WTC11 (cell line): ENCODE data around the gene METTL1. TPM values are rescaled to one million over a fixed set of nuclear protein-coding genes. Genes with fewer than 3 reads are reported as not detected.

Experiments
- ATAC-seq: fragments of 200-7000 bp; cut with Tn5 transposase; 2 replicates; pipeline ENCODE4 v1.10.0; 2021; ENCODE audit warnings: mild to moderate bottlenecking, moderate library complexity
- CTCF ChIA-PET: fragments of 300-600 bp; sonication (Branson Sonifier 250); formaldehyde crosslinking; loops from one replicate; lab custom pipeline; 2021; ENCODE audit warnings: antibody characterized with exemption; lab: Charles Lee
- POLR2A ChIA-PET: fragments of 350-600 bp; sonication (Branson Sonifier 250); formaldehyde crosslinking; loops from one replicate; lab custom pipeline; 2021; ENCODE audit warnings: antibody characterized with exemption; lab: Charles Lee
- DNase-seq: peaks from one replicate; pipeline ENCODE4 v3.0.0; 2021; ENCODE audit warnings: low spot score
- H3K27ac Mint-ChIP-seq: 2 replicates; pipeline ENCODE4 v1.8.0; 2021; ENCODE audit warnings: mixed read lengths
- H3K27me3 Mint-ChIP-seq: 2 replicates; pipeline ENCODE4 v1.8.0; 2021; ENCODE audit warnings: low read depth, mild to moderate bottlenecking, moderate library complexity, mixed read lengths
- H3K36me3 Mint-ChIP-seq: 2 replicates; pipeline ENCODE4 v1.8.0; 2021; ENCODE audit warnings: mixed read lengths
- H3K4me1 Mint-ChIP-seq: 2 replicates; pipeline ENCODE4 v1.8.0; 2022; ENCODE audit warnings: mixed read lengths
- H3K4me3 Mint-ChIP-seq: 2 replicates; pipeline ENCODE4 v1.8.0; 2021; ENCODE audit warnings: mild to moderate bottlenecking, moderate library complexity, mixed read lengths
- H3K9me3 Mint-ChIP-seq: 2 replicates; pipeline ENCODE4 v1.8.0; 2021; ENCODE audit warnings: mixed read lengths
- EMX1 ChIP-seq: fragments of 250-450 bp; sonication (Bioruptor Pico); IDR thresholded peaks from 2 replicates; pipeline ENCODE4 v1.8.0; 2021; ENCODE audit warnings: mild to moderate bottlenecking
- ESRRA ChIP-seq: sonication (generic); formaldehyde crosslinking; IDR thresholded peaks from 2 replicates; pipeline ENCODE4 v1.8.1; 2022; ENCODE audit warnings: mild to moderate bottlenecking, missing genetic modification reagents, borderline replicate concordance
- ETV6 ChIP-seq: sonication (generic); formaldehyde crosslinking; IDR thresholded peaks from 2 replicates; pipeline ENCODE4 v1.8.1; 2022; ENCODE audit warnings: mild to moderate bottlenecking, missing genetic modification reagents
- SMAD3 ChIP-seq: sonication (generic); formaldehyde crosslinking; IDR thresholded peaks from 2 replicates; pipeline ENCODE4 v1.8.0; 2022; ENCODE audit warnings: missing genetic modification reagents, mild to moderate bottlenecking, borderline replicate concordance
- TCF7 ChIP-seq: sonication (generic); formaldehyde crosslinking; IDR thresholded peaks from 2 replicates; pipeline ENCODE4 v1.8.0; 2022; ENCODE audit warnings: mild to moderate bottlenecking, low read depth, missing genetic modification reagents, moderate library complexity
- total RNA-seq: library from RNA; stranded (reverse); gene quantifications from 3 replicates; pipeline ENCODE4 v1.2.3, GENCODE V29; 2021
- TF ChIP-seq, protein P1 (sequence below): fragments of 250-450 bp; sonication (Bioruptor Pico); conservative IDR thresholded peaks from 2 replicates; pipeline ENCODE4 v1.9.0; 2021; ENCODE audit warnings: mild to moderate bottlenecking
- TF ChIP-seq, protein P2 (sequence below): sonication (generic); formaldehyde crosslinking; IDR thresholded peaks from 2 replicates; pipeline ENCODE4 v1.8.1; 2023; ENCODE audit warnings: mild to moderate bottlenecking, missing genetic modification reagents, moderate library complexity
- TF ChIP-seq, protein P3 (sequence below): sonication (generic); formaldehyde crosslinking; IDR thresholded peaks from 2 replicates; pipeline ENCODE4 v1.8.1; 2023; ENCODE audit warnings: mild to moderate bottlenecking, missing genetic modification reagents, borderline replicate concordance
- TF ChIP-seq, protein P4 (sequence below): fragments of 250-450 bp; sonication (Bioruptor Pico); IDR thresholded peaks from 2 replicates; pipeline ENCODE4 v1.8.0; 2021; ENCODE audit warnings: mild to moderate bottlenecking
- TF ChIP-seq, protein P5 (sequence below): sonication (generic); formaldehyde crosslinking; IDR thresholded peaks from 2 replicates; pipeline ENCODE4 v1.8.0; 2022; ENCODE audit warnings: mild to moderate bottlenecking, missing genetic modification reagents
- TF ChIP-seq, protein P6 (sequence below): sonication (generic); formaldehyde crosslinking; IDR thresholded peaks from 2 replicates; pipeline ENCODE4 v1.8.1; 2023; ENCODE audit warnings: mild to moderate bottlenecking, missing genetic modification reagents
- TF ChIP-seq, protein P7 (sequence below): sonication (generic); formaldehyde crosslinking; IDR thresholded peaks from 2 replicates; pipeline ENCODE4 v1.8.0; 2022; ENCODE audit warnings: mild to moderate bottlenecking, missing genetic modification reagents
- TF ChIP-seq, protein P8 (sequence below): sonication (generic); formaldehyde crosslinking; IDR thresholded peaks from 2 replicates; pipeline ENCODE4 v1.8.1; 2022; ENCODE audit warnings: low read depth, mild to moderate bottlenecking, moderate library complexity, missing genetic modification reagents, borderline replicate concordance
- TF ChIP-seq, protein P9 (sequence below): fragments of 250-450 bp; sonication (Bioruptor Pico); IDR thresholded peaks from 2 replicates; pipeline ENCODE4 v1.9.0; 2021; ENCODE audit warnings: mild to moderate bottlenecking

The METTL1 gene
- total RNA-seq, 1 experiment from 2014 or later, result 25.5 TPM

DNA sequence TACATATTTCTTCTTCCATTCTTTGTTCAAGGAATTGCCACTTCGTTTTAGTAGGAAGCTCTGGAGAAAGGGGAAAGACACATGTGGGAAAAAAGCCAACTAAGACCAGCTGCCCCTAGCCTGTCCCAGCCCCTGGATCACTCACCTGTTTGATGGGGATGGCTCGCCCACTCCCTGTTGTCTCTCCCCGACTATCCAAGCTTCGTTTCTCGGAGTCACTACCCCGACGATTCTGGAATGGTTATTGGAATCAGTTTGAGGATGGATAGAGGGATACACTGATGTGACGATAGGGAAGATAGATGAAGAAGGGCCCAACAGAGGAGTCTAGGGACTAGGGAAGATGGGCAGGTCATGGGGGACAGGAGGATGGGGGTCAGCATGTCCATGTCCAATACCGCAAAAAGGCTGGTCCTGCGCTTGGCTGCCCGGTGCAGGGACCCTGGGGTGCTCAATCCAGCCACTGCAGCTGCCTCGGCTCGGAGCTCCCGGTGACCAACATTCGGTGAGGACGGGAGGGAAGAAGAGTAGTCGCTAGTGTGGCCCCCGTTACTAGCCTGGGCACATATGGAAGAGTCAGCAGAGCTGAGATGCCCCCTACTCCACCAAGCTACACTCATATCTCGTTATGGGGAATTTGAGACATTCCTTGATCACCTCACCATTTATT is 40.4 kb downstream of the METTL1 start (continued):
- TF ChIP-seq, protein P1, sequence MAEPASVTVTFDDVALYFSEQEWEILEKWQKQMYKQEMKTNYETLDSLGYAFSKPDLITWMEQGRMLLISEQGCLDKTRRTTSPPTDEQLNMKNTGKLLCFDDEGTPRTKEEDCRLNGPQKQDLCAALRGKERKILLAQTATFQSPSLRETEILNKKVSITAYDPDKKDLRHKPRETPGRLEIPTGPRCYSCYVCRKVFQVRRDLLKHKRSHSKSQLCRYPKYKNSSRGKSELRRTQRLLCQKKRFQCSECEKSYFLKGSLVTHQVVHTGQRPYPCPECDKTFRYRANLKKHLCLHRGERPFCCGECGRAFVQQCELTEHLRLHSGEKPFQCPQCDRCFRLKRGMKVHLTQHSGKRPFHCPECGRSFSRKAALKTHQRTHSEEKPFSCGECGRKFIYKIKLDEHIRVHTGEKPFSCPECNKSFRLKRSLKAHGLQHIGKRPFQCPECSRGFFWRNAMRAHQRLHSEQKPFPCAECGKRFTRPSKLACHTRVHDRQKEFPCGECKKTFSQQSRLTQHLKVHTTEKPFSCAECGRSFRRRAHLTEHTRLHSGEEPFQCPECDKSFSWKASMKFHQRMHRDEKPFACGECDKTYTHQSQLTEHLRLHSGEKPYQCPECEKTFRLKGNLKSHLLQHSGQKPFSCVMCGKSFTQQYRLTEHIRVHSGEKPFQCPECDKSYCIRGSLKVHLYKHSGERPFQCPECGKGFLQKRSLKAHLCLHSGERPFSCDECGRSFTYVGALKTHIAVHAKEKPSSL (CRISPR knock-in tag), result no peak
- TF ChIP-seq, protein P2, sequence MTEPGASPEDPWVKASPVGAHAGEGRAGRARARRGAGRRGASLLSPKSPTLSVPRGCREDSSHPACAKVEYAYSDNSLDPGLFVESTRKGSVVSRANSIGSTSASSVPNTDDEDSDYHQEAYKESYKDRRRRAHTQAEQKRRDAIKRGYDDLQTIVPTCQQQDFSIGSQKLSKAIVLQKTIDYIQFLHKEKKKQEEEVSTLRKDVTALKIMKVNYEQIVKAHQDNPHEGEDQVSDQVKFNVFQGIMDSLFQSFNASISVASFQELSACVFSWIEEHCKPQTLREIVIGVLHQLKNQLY (CRISPR knock-in tag), result no peak
- TF ChIP-seq TCF7 (CRISPR knock-in tag) (no peak), ETV6 (CRISPR knock-in tag) (no peak), SMAD3 (CRISPR knock-in tag) (no peak), ESRRA (no peak), EMX1 (CRISPR knock-in tag) (no peak)
- TF ChIP-seq, protein P3, sequence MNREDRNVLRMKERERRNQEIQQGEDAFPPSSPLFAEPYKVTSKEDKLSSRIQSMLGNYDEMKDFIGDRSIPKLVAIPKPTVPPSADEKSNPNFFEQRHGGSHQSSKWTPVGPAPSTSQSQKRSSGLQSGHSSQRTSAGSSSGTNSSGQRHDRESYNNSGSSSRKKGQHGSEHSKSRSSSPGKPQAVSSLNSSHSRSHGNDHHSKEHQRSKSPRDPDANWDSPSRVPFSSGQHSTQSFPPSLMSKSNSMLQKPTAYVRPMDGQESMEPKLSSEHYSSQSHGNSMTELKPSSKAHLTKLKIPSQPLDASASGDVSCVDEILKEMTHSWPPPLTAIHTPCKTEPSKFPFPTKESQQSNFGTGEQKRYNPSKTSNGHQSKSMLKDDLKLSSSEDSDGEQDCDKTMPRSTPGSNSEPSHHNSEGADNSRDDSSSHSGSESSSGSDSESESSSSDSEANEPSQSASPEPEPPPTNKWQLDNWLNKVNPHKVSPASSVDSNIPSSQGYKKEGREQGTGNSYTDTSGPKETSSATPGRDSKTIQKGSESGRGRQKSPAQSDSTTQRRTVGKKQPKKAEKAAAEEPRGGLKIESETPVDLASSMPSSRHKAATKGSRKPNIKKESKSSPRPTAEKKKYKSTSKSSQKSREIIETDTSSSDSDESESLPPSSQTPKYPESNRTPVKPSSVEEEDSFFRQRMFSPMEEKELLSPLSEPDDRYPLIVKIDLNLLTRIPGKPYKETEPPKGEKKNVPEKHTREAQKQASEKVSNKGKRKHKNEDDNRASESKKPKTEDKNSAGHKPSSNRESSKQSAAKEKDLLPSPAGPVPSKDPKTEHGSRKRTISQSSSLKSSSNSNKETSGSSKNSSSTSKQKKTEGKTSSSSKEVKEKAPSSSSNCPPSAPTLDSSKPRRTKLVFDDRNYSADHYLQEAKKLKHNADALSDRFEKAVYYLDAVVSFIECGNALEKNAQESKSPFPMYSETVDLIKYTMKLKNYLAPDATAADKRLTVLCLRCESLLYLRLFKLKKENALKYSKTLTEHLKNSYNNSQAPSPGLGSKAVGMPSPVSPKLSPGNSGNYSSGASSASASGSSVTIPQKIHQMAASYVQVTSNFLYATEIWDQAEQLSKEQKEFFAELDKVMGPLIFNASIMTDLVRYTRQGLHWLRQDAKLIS (CRISPR knock-in tag), result no peak
- TF ChIP-seq, protein P4, sequence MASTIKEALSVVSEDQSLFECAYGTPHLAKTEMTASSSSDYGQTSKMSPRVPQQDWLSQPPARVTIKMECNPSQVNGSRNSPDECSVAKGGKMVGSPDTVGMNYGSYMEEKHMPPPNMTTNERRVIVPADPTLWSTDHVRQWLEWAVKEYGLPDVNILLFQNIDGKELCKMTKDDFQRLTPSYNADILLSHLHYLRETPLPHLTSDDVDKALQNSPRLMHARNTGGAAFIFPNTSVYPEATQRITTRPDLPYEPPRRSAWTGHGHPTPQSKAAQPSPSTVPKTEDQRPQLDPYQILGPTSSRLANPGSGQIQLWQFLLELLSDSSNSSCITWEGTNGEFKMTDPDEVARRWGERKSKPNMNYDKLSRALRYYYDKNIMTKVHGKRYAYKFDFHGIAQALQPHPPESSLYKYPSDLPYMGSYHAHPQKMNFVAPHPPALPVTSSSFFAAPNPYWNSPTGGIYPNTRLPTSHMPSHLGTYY, result no peak
- TF ChIP-seq, protein P5, sequence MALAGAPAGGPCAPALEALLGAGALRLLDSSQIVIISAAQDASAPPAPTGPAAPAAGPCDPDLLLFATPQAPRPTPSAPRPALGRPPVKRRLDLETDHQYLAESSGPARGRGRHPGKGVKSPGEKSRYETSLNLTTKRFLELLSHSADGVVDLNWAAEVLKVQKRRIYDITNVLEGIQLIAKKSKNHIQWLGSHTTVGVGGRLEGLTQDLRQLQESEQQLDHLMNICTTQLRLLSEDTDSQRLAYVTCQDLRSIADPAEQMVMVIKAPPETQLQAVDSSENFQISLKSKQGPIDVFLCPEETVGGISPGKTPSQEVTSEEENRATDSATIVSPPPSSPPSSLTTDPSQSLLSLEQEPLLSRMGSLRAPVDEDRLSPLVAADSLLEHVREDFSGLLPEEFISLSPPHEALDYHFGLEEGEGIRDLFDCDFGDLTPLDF (CRISPR knock-in tag), result no peak
- TF ChIP-seq, all 79 proteins: peak for 0

DNA sequence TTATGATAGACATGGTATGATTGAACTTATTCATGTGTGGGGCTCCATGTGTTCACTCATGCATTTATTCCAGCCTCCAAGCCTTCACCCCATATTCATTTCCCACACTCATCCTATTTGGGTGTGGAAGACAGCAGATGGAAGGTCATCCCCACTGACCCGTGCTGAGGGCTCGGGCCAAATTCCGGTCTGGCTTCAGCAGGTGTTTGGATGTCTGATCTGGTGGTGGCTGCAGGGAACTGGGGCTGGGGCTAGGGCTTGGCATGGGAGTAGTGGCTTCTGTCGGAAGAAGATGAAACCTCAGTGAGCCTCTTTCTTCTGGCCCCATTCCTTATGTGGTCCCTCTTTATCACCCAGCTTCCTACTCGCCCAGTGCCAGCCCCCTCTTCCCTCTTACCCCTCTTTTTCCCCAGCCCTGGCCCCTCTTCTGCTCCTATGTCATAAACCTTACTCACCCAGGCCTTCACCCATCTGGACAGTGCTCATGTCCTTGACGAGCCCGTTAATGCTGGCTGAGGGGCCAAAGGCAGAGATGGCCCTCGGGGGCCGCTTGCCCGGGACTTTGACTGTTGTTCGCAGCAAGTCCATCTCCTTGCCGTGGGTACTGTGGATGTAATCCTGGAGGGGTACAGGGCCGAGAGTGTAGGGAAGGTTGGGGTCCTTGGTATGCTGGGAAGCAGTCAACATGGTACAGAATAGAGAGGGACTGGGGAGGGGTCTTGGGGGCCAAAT is 41.4 kb downstream of the METTL1 start:
- peaks cover 99% of the 10 kb centered on the region for H3K27me3 Mint-ChIP-seq

More for the DNA sequence above, 41.4 kb downstream of the METTL1 start:
- H3K9me3 Mint-ChIP-seq, result no peaks in the 10 kb centered on the region
- no peak overlapping the region for H3K4me3 Mint-ChIP-seq
- H3K4me1 Mint-ChIP-seq, result peaks cover 21% of the 10 kb centered on the region
- CTCF ChIA-PET, result no interaction called here
- POLR2A ChIA-PET, result no interaction called here
- no peak for DNase-seq
- no peaks in the 10 kb centered on the region for H3K36me3 Mint-ChIP-seq
- no peak for ATAC-seq
- H3K27ac Mint-ChIP-seq, result no peak overlapping the region
- TF ChIP-seq, protein P6, sequence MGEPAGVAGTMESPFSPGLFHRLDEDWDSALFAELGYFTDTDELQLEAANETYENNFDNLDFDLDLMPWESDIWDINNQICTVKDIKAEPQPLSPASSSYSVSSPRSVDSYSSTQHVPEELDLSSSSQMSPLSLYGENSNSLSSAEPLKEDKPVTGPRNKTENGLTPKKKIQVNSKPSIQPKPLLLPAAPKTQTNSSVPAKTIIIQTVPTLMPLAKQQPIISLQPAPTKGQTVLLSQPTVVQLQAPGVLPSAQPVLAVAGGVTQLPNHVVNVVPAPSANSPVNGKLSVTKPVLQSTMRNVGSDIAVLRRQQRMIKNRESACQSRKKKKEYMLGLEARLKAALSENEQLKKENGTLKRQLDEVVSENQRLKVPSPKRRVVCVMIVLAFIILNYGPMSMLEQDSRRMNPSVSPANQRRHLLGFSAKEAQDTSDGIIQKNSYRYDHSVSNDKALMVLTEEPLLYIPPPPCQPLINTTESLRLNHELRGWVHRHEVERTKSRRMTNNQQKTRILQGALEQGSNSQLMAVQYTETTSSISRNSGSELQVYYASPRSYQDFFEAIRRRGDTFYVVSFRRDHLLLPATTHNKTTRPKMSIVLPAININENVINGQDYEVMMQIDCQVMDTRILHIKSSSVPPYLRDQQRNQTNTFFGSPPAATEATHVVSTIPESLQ (CRISPR knock-in tag), result no peak
- TF ChIP-seq, protein P7, sequence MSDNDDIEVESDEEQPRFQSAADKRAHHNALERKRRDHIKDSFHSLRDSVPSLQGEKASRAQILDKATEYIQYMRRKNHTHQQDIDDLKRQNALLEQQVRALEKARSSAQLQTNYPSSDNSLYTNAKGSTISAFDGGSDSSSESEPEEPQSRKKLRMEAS (CRISPR knock-in tag), result no peak
- TF ChIP-seq, protein P8, sequence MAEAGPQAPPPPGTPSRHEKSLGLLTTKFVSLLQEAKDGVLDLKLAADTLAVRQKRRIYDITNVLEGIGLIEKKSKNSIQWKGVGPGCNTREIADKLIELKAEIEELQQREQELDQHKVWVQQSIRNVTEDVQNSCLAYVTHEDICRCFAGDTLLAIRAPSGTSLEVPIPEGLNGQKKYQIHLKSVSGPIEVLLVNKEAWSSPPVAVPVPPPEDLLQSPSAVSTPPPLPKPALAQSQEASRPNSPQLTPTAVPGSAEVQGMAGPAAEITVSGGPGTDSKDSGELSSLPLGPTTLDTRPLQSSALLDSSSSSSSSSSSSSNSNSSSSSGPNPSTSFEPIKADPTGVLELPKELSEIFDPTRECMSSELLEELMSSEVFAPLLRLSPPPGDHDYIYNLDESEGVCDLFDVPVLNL (CRISPR knock-in tag), result no peak
- TF ChIP-seq, protein P9, sequence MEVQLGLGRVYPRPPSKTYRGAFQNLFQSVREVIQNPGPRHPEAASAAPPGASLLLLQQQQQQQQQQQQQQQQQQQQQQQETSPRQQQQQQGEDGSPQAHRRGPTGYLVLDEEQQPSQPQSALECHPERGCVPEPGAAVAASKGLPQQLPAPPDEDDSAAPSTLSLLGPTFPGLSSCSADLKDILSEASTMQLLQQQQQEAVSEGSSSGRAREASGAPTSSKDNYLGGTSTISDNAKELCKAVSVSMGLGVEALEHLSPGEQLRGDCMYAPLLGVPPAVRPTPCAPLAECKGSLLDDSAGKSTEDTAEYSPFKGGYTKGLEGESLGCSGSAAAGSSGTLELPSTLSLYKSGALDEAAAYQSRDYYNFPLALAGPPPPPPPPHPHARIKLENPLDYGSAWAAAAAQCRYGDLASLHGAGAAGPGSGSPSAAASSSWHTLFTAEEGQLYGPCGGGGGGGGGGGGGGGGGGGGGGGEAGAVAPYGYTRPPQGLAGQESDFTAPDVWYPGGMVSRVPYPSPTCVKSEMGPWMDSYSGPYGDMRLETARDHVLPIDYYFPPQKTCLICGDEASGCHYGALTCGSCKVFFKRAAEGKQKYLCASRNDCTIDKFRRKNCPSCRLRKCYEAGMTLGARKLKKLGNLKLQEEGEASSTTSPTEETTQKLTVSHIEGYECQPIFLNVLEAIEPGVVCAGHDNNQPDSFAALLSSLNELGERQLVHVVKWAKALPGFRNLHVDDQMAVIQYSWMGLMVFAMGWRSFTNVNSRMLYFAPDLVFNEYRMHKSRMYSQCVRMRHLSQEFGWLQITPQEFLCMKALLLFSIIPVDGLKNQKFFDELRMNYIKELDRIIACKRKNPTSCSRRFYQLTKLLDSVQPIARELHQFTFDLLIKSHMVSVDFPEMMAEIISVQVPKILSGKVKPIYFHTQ, result no peak
